ENCODE measurements around the gene ARHGAP22. TPM values are rescaled to one million over a fixed set of nuclear protein-coding genes. Genes with fewer than 3 reads are reported as not detected.

The ARHGAP22 gene
- polyA plus RNA-seq, 1 donor from 2014 or later, result 0.15 TPM

DNA sequence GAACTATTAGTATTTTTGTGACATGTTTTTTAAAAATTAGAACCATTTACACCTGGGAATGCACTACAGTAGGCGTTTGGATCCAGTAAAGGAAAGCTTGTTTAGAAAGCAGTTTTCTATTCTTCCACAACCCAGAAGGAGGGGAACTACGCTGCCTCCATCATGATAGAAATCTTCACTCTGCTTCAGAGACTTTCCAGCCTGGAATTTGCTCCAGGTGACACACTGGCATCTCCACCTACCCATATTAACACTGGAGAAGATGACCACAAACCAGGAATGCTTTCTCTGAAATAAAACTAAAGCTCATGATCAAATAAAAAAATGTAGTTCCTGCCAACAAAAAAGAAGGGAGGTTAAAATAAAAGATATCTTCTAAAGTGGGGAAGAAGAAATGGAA lies 66.3 kb downstream of the ARHGAP22 start:
- no peaks in the 10 kb centered on the region for H3K79me2 ChIP-seq (replicated peaks; ENCODE audit: insufficient read depth, low read length)
- no peaks in the 10 kb centered on the region for H3F3A ChIP-seq (ENCODE audit: insufficient read depth, low read length, poor library complexity, severe bottlenecking)
- H3K9me2 ChIP-seq (ENCODE audit: insufficient read depth, low read length), result no peaks in the 10 kb centered on the region
- no peak overlapping the region for H2AFZ ChIP-seq (ENCODE audit: low read depth, low read length)
- no peaks in the 10 kb centered on the region for H4K20me1 ChIP-seq (ENCODE audit: insufficient read depth)
- H3K36me3 ChIP-seq (ENCODE audit: insufficient read depth, low read length), result no peaks in the 10 kb centered on the region
- TF ChIP-seq POLR2AphosphoS5 (IDR thresholded peaks at IDR 0.05) (no peak), MXI1 (conservative IDR thresholded peaks at IDR 0.05; ENCODE audit: poor library complexity, severe bottlenecking) (no peak), TAF1 (IDR thresholded peaks at IDR 0.05; ENCODE audit: low read depth) (no peak), SMC3 (conservative IDR thresholded peaks at IDR 0.05; ENCODE audit: poor library complexity) (no peak), EZH2 (IDR thresholded peaks at IDR 0.05; ENCODE audit: borderline replicate concordance, insufficient read depth, low read length, poor library complexity, severe bottlenecking) (no peak)
- TF ChIP-seq, protein P1, sequence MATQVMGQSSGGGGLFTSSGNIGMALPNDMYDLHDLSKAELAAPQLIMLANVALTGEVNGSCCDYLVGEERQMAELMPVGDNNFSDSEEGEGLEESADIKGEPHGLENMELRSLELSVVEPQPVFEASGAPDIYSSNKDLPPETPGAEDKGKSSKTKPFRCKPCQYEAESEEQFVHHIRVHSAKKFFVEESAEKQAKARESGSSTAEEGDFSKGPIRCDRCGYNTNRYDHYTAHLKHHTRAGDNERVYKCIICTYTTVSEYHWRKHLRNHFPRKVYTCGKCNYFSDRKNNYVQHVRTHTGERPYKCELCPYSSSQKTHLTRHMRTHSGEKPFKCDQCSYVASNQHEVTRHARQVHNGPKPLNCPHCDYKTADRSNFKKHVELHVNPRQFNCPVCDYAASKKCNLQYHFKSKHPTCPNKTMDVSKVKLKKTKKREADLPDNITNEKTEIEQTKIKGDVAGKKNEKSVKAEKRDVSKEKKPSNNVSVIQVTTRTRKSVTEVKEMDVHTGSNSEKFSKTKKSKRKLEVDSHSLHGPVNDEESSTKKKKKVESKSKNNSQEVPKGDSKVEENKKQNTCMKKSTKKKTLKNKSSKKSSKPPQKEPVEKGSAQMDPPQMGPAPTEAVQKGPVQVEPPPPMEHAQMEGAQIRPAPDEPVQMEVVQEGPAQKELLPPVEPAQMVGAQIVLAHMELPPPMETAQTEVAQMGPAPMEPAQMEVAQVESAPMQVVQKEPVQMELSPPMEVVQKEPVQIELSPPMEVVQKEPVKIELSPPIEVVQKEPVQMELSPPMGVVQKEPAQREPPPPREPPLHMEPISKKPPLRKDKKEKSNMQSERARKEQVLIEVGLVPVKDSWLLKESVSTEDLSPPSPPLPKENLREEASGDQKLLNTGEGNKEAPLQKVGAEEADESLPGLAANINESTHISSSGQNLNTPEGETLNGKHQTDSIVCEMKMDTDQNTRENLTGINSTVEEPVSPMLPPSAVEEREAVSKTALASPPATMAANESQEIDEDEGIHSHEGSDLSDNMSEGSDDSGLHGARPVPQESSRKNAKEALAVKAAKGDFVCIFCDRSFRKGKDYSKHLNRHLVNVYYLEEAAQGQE (IDR thresholded peaks at IDR 0.05; ENCODE audit: borderline replicate concordance), result no peak
- TF ChIP-seq, protein P2, sequence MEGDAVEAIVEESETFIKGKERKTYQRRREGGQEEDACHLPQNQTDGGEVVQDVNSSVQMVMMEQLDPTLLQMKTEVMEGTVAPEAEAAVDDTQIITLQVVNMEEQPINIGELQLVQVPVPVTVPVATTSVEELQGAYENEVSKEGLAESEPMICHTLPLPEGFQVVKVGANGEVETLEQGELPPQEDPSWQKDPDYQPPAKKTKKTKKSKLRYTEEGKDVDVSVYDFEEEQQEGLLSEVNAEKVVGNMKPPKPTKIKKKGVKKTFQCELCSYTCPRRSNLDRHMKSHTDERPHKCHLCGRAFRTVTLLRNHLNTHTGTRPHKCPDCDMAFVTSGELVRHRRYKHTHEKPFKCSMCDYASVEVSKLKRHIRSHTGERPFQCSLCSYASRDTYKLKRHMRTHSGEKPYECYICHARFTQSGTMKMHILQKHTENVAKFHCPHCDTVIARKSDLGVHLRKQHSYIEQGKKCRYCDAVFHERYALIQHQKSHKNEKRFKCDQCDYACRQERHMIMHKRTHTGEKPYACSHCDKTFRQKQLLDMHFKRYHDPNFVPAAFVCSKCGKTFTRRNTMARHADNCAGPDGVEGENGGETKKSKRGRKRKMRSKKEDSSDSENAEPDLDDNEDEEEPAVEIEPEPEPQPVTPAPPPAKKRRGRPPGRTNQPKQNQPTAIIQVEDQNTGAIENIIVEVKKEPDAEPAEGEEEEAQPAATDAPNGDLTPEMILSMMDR (IDR thresholded peaks at IDR 0.05; ENCODE audit: poor library complexity, severe bottlenecking), result no peak
- no peak overlapping the region for H3K27ac ChIP-seq (ENCODE audit: low read length)
- H3K4me2 ChIP-seq (ENCODE audit: low read length), result no peak overlapping the region
- H3K27me3 ChIP-seq (ENCODE audit: insufficient read depth, low read depth, low read length), result no peaks in the 10 kb centered on the region
- no peaks in the 10 kb centered on the region for H3K9me3 ChIP-seq (ENCODE audit: low read length)
- H3K4me3 ChIP-seq (ENCODE audit: low read length), result no peak overlapping the region
- H3K9ac ChIP-seq (ENCODE audit: low read length), result no peak overlapping the region

DNA sequence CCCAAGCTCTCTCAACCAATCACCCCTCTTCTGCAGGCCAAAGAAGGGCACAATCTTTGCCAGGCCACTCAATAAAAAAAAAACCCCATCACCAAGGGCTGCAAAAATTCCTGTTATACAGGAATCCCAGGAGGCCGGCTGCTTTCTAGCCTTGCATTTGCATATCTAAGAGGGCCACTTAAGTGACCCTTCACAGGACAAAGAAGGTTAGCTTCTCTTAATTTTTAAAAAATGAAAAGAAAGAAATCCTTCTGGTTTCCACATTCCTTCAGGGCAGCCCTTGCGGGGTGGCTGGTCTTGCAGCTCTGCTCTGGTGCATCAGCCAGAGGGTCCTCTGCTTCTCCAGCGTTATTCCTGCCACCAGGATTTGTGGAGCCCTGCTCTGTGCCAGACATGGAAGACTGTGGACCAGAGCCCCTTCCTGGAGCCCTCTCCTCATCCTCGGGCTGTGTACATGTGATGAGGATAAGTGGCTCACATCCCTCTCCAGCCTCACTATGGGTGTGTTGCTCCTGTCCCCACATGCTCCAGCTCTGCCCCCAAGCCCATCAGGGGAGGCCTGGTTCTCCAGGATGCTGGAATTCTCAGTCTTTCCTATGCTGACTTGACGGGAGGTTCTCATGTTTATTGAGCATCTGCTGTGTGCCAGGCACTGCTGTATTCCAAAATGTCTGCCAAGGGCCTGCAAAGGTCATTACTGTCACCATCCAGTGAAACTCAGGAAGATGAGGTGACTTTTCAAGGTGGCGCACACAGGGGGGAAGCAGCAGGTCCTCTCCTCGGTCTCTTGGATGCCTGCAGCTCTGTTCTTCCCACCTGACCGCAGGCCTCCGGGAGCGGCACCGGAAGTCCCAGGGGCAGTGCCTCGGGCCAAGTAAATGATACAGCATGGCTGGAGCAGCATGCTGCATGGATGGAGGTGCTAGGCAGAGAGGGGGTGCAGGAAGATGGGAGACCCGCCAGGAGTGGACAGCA lies 67.7 kb downstream of the ARHGAP22 start:
- TF ChIP-seq SMC3 (conservative IDR thresholded peaks at IDR 0.05; ENCODE audit: poor library complexity) (no peak), TAF1 (IDR thresholded peaks at IDR 0.05; ENCODE audit: low read depth) (no peak), POLR2AphosphoS5 (IDR thresholded peaks at IDR 0.05) (no peak), EP300 (conservative IDR thresholded peaks at IDR 0.05; ENCODE audit: poor library complexity, severe bottlenecking) (no peak), EZH2 (IDR thresholded peaks at IDR 0.05; ENCODE audit: borderline replicate concordance, insufficient read depth, low read length, poor library complexity, severe bottlenecking) (no peak), RAD21 (conservative IDR thresholded peaks at IDR 0.05) (no peak), MXI1 (conservative IDR thresholded peaks at IDR 0.05; ENCODE audit: poor library complexity, severe bottlenecking) (no peak)
- TF ChIP-seq, protein P2 (IDR thresholded peaks at IDR 0.05; ENCODE audit: poor library complexity, severe bottlenecking), result no peak
- TF ChIP-seq, protein P1 (IDR thresholded peaks at IDR 0.05; ENCODE audit: borderline replicate concordance), result no peak
- no peaks in the 10 kb centered on the region for H3K27me3 ChIP-seq (ENCODE audit: insufficient read depth, low read depth, low read length)
- H3K79me2 ChIP-seq (replicated peaks; ENCODE audit: insufficient read depth, low read length), result no peaks in the 10 kb centered on the region
- H3K9me3 ChIP-seq (ENCODE audit: low read length), result no peaks in the 10 kb centered on the region
- no peak overlapping the region for H3K27ac ChIP-seq (ENCODE audit: low read length)
- no peaks in the 10 kb centered on the region for H3K36me3 ChIP-seq (ENCODE audit: insufficient read depth, low read length)
- H3F3A ChIP-seq (ENCODE audit: insufficient read depth, low read length, poor library complexity, severe bottlenecking), result no peaks in the 10 kb centered on the region
- H3K9me2 ChIP-seq (ENCODE audit: insufficient read depth, low read length), result no peaks in the 10 kb centered on the region
- no peak overlapping the region for H3K4me2 ChIP-seq (ENCODE audit: low read length)
- H4K20me1 ChIP-seq (ENCODE audit: insufficient read depth), result no peaks in the 10 kb centered on the region
- no peak overlapping the region for H3K4me3 ChIP-seq (ENCODE audit: low read length)
- no peak overlapping the region for H2AFZ ChIP-seq (ENCODE audit: low read depth, low read length)
- no peak overlapping the region for H3K9ac ChIP-seq (ENCODE audit: low read length)

Data from neural cell (in vitro differentiated cells).